ENCODE data around the gene RIPOR3.

- TF ChIP-seq, protein P1, sequence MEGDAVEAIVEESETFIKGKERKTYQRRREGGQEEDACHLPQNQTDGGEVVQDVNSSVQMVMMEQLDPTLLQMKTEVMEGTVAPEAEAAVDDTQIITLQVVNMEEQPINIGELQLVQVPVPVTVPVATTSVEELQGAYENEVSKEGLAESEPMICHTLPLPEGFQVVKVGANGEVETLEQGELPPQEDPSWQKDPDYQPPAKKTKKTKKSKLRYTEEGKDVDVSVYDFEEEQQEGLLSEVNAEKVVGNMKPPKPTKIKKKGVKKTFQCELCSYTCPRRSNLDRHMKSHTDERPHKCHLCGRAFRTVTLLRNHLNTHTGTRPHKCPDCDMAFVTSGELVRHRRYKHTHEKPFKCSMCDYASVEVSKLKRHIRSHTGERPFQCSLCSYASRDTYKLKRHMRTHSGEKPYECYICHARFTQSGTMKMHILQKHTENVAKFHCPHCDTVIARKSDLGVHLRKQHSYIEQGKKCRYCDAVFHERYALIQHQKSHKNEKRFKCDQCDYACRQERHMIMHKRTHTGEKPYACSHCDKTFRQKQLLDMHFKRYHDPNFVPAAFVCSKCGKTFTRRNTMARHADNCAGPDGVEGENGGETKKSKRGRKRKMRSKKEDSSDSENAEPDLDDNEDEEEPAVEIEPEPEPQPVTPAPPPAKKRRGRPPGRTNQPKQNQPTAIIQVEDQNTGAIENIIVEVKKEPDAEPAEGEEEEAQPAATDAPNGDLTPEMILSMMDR (IDR thresholded peaks at IDR 0.05; ENCODE audit: low read length) = no peak
- TF ChIP-seq EZH2 (IDR thresholded peaks at IDR 0.05; ENCODE audit: borderline replicate concordance, low read length) = no peak
Observed at GRCh38 chr20:50734730-50735679, 43.7 kb upstream of the RIPOR3 start.
